ENCODE results near the gene NEO1.

Gene NEO1

DNA sequence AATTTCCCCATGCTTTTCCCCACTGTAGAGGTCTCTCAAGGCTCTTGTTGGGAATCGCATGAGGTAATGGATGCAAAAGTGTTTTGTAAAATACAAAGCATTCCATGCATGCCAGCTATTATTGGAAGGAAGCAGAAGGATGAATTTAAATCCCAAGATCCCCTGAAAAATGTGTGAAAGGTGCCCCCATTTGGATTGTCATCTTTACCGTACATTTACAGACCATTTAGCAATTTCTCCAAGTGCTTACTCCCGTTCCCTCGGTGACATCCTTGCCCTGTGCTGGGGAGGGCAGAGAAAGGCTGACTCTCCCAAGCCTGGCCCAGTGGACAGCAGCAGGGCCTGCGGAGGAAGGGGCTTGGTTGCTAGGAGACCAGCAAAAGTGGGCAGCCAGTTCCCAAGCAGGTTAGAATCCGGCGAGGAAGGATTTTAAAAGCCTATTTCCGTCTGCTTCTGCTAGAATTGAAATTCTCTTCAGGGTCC is 31.1 kb upstream of the NEO1 start:
- no peak overlapping the region for H3K4me3 Mint-ChIP-seq
- H3K27me3 Mint-ChIP-seq = peaks cover 56% of the 10 kb centered on the region

DNA sequence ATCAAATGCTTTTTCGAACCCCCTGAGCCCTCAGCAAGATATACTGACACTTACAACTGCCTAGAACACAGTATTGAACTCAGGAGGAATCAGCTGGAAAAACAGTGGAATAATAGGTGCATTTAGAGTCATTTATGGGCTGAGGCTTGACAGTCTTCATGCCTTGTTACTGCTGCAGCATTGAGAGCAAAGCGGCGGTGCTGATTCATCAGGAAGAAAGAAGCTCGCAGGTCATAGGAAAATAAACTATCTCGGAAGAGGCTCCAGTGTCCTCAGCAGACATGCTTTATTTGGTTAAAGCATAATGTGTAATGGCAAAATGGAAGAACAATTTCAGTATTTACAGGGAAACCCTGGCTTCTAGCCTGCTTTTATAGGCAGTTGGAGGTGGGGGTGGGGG is 30.1 kb upstream of the NEO1 start:
- Mint-ChIP-seq H3K4me1 (no peaks in the 10 kb centered on the region), H3K9me3 (no peaks in the 10 kb centered on the region), H3K4me3 (no peak overlapping the region), H3K36me3 (ENCODE audit: insufficient read depth) (no peaks in the 10 kb centered on the region), H3K27ac (ENCODE audit: low read depth) (no peak overlapping the region), H3K27me3 (peaks cover 66% of the 10 kb centered on the region)
- DNase-seq (ENCODE audit: low spot score in 2 of 2) (no peak), ATAC-seq (replicated peaks; ENCODE audit: extremely low read depth, poor library complexity, severe bottlenecking) (no peak)

More for the DNA sequence above, 31.1 kb upstream of the NEO1 start:
- no peak overlapping the region for H3K27ac Mint-ChIP-seq (ENCODE audit: low read depth)
- H3K36me3 Mint-ChIP-seq (ENCODE audit: insufficient read depth) = no peaks in the 10 kb centered on the region
- no peaks in the 10 kb centered on the region for H3K9me3 Mint-ChIP-seq
- ATAC-seq (replicated peaks; ENCODE audit: extremely low read depth, poor library complexity, severe bottlenecking) (no peak), DNase-seq (ENCODE audit: low spot score in 2 of 2) (no peak)
- H3K4me1 Mint-ChIP-seq = no peaks in the 10 kb centered on the region

GRCh38 chr15:73023071-73023470 is 29.2 kb upstream of the NEO1 start:
- Mint-ChIP-seq H3K4me1 (no peaks in the 10 kb centered on the region), H3K36me3 (ENCODE audit: insufficient read depth) (peaks cover 1% of the 10 kb centered on the region), H3K9me3 (no peaks in the 10 kb centered on the region), H3K27ac (ENCODE audit: low read depth) (no peak overlapping the region), H3K4me3 (no peak overlapping the region), H3K27me3 (peaks cover 75% of the 10 kb centered on the region)
- DNase-seq (ENCODE audit: low spot score in 2 of 2) (no peak), ATAC-seq (replicated peaks; ENCODE audit: extremely low read depth, poor library complexity, severe bottlenecking) (no peak)

DNA sequence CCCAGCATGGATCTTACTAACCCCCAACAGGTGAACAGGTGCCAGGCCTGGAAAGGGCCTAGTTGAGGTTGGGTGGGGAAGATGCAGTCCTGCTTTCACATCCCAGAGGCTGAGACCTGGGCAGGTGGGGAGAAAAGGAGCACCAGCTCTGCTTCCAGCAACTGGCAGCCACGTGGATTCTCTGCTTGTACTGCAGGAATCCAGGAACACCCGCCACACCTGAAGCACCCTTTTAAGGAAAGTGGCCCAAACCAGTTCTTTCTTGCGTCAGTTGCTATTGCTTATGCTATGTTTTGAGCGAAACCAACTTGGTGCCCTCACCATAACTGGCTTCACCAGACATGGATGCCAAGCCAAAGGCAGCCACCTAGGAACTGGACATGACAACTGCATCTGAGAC is 28.1 kb upstream of the NEO1 start:
- Mint-ChIP-seq H3K27me3 (peaks cover 71% of the 10 kb centered on the region), H3K4me1 (no peaks in the 10 kb centered on the region), H3K9me3 (no peaks in the 10 kb centered on the region), H3K27ac (ENCODE audit: low read depth) (no peak overlapping the region), H3K36me3 (ENCODE audit: insufficient read depth) (peaks cover 1% of the 10 kb centered on the region), H3K4me3 (no peak overlapping the region)
- DNase-seq (ENCODE audit: low spot score in 2 of 2) (no peak), ATAC-seq (replicated peaks; ENCODE audit: extremely low read depth, poor library complexity, severe bottlenecking) (no peak)

GRCh38 chr15:73026511-73027054 is 25.7 kb upstream of the NEO1 start:
- Mint-ChIP-seq H3K27me3 (peaks cover 58% of the 10 kb centered on the region), H3K4me3 (no peak overlapping the region), H3K4me1 (no peaks in the 10 kb centered on the region), H3K36me3 (ENCODE audit: insufficient read depth) (peaks cover 1% of the 10 kb centered on the region), H3K9me3 (no peaks in the 10 kb centered on the region), H3K27ac (ENCODE audit: low read depth) (no peak overlapping the region)
- no peak for ATAC-seq (replicated peaks; ENCODE audit: extremely low read depth, poor library complexity, severe bottlenecking)
- no peak for DNase-seq (ENCODE audit: low spot score in 2 of 2)

GRCh38 chr15:73028031-73028430 is 24.2 kb upstream of the NEO1 start:
- DNase-seq (ENCODE audit: low spot score in 2 of 2) (no peak), ATAC-seq (replicated peaks; ENCODE audit: extremely low read depth, poor library complexity, severe bottlenecking) (no peak)
- no peak overlapping the region for H3K4me3 Mint-ChIP-seq
- no peaks in the 10 kb centered on the region for H3K9me3 Mint-ChIP-seq
- H3K27me3 Mint-ChIP-seq = peaks cover 58% of the 10 kb centered on the region
- H3K4me1 Mint-ChIP-seq = no peaks in the 10 kb centered on the region
- no peak overlapping the region for H3K27ac Mint-ChIP-seq (ENCODE audit: low read depth)
- peaks cover 1% of the 10 kb centered on the region for H3K36me3 Mint-ChIP-seq (ENCODE audit: insufficient read depth)

DNA sequence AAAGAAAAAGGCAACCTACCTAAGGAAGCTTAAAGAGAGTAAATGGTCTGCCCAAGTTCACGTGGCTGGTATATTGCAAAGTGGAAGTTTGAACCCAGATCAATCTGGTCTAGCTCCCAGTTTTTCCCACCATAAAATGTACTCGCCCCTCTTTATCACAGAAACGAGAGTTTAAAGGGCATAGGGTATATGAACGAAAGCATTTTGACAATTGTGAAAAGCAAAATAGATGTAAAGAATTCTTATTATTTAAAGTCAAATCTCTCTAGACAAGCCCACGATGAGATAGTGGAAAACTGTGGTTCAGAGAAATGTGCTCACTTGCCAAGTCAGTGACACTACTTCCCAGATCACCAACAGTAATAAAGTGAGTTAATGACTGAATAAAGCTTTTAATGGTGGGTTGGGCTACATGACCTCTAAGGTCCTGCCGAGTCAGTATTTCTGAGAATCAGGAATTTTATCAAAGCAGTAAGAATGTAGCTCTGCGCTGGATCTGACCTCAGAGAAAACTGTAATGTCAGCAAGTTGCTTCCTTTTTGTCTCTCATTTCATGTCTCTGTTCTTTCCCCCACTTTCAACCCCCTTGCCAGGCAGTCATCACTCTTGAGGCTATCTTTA is 23.3 kb upstream of the NEO1 start:
- Mint-ChIP-seq H3K27me3 (peaks cover 56% of the 10 kb centered on the region), H3K36me3 (ENCODE audit: insufficient read depth) (peaks cover 1% of the 10 kb centered on the region), H3K4me1 (no peaks in the 10 kb centered on the region)

DNA sequence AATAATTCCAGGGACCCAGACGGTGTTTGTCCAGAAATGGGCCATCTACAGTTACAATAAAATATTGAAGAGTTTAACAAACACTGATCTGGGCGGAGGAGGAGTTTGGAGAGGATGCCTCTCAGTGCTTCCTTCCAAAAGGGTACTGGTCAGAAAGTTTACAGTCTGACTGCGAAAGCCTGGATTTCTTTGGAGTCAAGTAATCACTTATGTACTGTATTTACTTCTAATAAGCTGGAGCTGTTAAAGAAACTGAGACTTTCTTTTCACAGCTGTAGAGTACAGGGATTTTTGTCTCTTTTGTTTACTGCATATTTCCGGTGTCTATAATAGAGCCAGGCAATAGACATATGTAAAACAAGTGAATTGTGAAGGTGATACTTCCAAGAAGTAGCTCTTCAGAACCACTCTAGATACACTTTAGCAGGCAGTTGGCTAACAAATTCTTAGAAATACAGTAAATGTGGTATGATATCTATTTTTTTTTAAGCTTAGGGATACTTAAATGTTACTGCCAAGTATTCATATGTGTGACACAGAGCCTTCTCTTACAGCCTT is 22.1 kb upstream of the NEO1 start:
- H3K4me1 Mint-ChIP-seq = no peaks in the 10 kb centered on the region
- H3K4me3 Mint-ChIP-seq = no peak overlapping the region
- no peaks in the 10 kb centered on the region for H3K9me3 Mint-ChIP-seq
- DNase-seq (ENCODE audit: low spot score in 2 of 2) (no peak), ATAC-seq (replicated peaks; ENCODE audit: extremely low read depth, poor library complexity, severe bottlenecking) (no peak)
- no peak overlapping the region for H3K27ac Mint-ChIP-seq (ENCODE audit: low read depth)
- H3K36me3 Mint-ChIP-seq (ENCODE audit: insufficient read depth) = peaks cover 1% of the 10 kb centered on the region
- H3K27me3 Mint-ChIP-seq = peaks cover 53% of the 10 kb centered on the region

More for the DNA sequence above, 23.3 kb upstream of the NEO1 start:
- DNase-seq (ENCODE audit: low spot score in 2 of 2) (no peak), ATAC-seq (replicated peaks; ENCODE audit: extremely low read depth, poor library complexity, severe bottlenecking) (no peak)
- no peak overlapping the region for H3K4me3 Mint-ChIP-seq
- no peak overlapping the region for H3K27ac Mint-ChIP-seq (ENCODE audit: low read depth)
- H3K9me3 Mint-ChIP-seq = no peaks in the 10 kb centered on the region

GRCh38 chr15:73031648-73032047 is 20.6 kb upstream of the NEO1 start:
- peaks cover 1% of the 10 kb centered on the region for H3K36me3 Mint-ChIP-seq (ENCODE audit: insufficient read depth)
- ATAC-seq (replicated peaks; ENCODE audit: extremely low read depth, poor library complexity, severe bottlenecking) (no peak), DNase-seq (ENCODE audit: low spot score in 2 of 2) (no peak)
- H3K4me1 Mint-ChIP-seq = no peaks in the 10 kb centered on the region
- H3K9me3 Mint-ChIP-seq = no peaks in the 10 kb centered on the region
- H3K4me3 Mint-ChIP-seq = no peak overlapping the region
- H3K27ac Mint-ChIP-seq (ENCODE audit: low read depth) = no peak overlapping the region
- peaks cover 41% of the 10 kb centered on the region for H3K27me3 Mint-ChIP-seq

GRCh38 chr15:73033611-73034010 is 18.7 kb upstream of the NEO1 start:
- peaks cover 28% of the 10 kb centered on the region for H3K27me3 Mint-ChIP-seq
- no peak for DNase-seq (ENCODE audit: low spot score in 2 of 2)
- no peaks in the 10 kb centered on the region for H3K9me3 Mint-ChIP-seq
- H3K27ac Mint-ChIP-seq (ENCODE audit: low read depth) = no peak overlapping the region
- ATAC-seq (replicated peaks; ENCODE audit: extremely low read depth, poor library complexity, severe bottlenecking) = no peak
- no peaks in the 10 kb centered on the region for H3K4me1 Mint-ChIP-seq
- no peak overlapping the region for H3K4me3 Mint-ChIP-seq
- H3K36me3 Mint-ChIP-seq (ENCODE audit: insufficient read depth) = no peaks in the 10 kb centered on the region

- Mint-ChIP-seq H3K4me1 (no peaks in the 10 kb centered on the region), H3K27me3 (peaks cover 32% of the 10 kb centered on the region), H3K36me3 (ENCODE audit: insufficient read depth) (no peaks in the 10 kb centered on the region), H3K9me3 (no peaks in the 10 kb centered on the region), H3K27ac (ENCODE audit: low read depth) (no peak overlapping the region), H3K4me3 (no peak overlapping the region)
- ATAC-seq (replicated peaks; ENCODE audit: extremely low read depth, poor library complexity, severe bottlenecking) = no peak
- DNase-seq (ENCODE audit: low spot score in 2 of 2) = no peak
These were observed 18.0 kb upstream of the NEO1 start for GRCh38 chr15:73034221-73034620.

DNA sequence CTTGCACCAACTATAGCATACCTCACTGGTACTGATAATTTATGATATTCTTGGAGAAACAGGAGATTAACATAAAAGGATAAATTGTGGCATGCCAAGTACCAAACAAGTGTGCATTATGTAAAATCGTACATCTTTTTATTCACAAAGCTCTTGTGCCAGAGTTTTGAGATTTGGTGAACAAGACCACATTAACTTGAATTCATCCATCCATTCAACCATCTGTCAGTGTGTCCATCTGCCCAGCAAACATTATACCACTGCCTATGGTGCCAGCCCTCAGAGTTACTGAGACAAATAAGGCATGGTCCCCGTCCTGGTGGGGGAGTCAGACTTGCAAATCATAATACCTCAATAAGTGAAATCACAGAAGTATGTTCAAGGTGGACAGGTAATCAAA is 17.0 kb upstream of the NEO1 start:
- Mint-ChIP-seq H3K27ac (ENCODE audit: low read depth) (no peak overlapping the region), H3K4me1 (no peaks in the 10 kb centered on the region), H3K36me3 (ENCODE audit: insufficient read depth) (no peaks in the 10 kb centered on the region), H3K9me3 (no peaks in the 10 kb centered on the region), H3K27me3 (peaks cover 30% of the 10 kb centered on the region), H3K4me3 (no peak overlapping the region)
- DNase-seq (ENCODE audit: low spot score in 2 of 2) (no peak), ATAC-seq (replicated peaks; ENCODE audit: extremely low read depth, poor library complexity, severe bottlenecking) (no peak)

GRCh38 chr15:73038220-73038619 is 14.0 kb upstream of the NEO1 start:
- no peak overlapping the region for H3K27ac Mint-ChIP-seq (ENCODE audit: low read depth)
- no peaks in the 10 kb centered on the region for H3K36me3 Mint-ChIP-seq (ENCODE audit: insufficient read depth)
- no peak overlapping the region for H3K4me3 Mint-ChIP-seq
- no peaks in the 10 kb centered on the region for H3K9me3 Mint-ChIP-seq
- H3K27me3 Mint-ChIP-seq = peaks cover 8% of the 10 kb centered on the region
- no peaks in the 10 kb centered on the region for H3K4me1 Mint-ChIP-seq
- DNase-seq (ENCODE audit: low spot score in 2 of 2) (no peak), ATAC-seq (replicated peaks; ENCODE audit: extremely low read depth, poor library complexity, severe bottlenecking) (no peak)
